Measurements from ENCODE around the gene PITPNM1. TPM values are rescaled to one million over a fixed set of nuclear protein-coding genes. Genes with fewer than 3 reads are reported as not detected.

PITPNM1 gene
- total RNA-seq, 4 donors from 2014 or later, result 7.9 to 89.7 (median 15.2) TPM

GRCh38 chr11:67532889-67533288, 27.7 kb upstream of the PITPNM1 start:
- intact Hi-C loops (cut with DNase I; ENCODE audit: low total_unique reads), result no loop called here
- H3K27me3 ChIP-seq, result no peaks in the 10 kb centered on the region
- no peaks in the 10 kb centered on the region for H3K9me3 ChIP-seq
- no peaks in the 10 kb centered on the region for H3K36me3 ChIP-seq
- H3K4me3 ChIP-seq, result no peak overlapping the region
- H3K27ac ChIP-seq, result no peak overlapping the region
- no peaks in the 10 kb centered on the region for H3K4me1 ChIP-seq
- no peak for TF ChIP-seq POLR2A (IDR thresholded peaks at IDR 0.05)
- TF ChIP-seq, protein P1, sequence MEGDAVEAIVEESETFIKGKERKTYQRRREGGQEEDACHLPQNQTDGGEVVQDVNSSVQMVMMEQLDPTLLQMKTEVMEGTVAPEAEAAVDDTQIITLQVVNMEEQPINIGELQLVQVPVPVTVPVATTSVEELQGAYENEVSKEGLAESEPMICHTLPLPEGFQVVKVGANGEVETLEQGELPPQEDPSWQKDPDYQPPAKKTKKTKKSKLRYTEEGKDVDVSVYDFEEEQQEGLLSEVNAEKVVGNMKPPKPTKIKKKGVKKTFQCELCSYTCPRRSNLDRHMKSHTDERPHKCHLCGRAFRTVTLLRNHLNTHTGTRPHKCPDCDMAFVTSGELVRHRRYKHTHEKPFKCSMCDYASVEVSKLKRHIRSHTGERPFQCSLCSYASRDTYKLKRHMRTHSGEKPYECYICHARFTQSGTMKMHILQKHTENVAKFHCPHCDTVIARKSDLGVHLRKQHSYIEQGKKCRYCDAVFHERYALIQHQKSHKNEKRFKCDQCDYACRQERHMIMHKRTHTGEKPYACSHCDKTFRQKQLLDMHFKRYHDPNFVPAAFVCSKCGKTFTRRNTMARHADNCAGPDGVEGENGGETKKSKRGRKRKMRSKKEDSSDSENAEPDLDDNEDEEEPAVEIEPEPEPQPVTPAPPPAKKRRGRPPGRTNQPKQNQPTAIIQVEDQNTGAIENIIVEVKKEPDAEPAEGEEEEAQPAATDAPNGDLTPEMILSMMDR (IDR thresholded peaks at IDR 0.05), result no peak
- DNase-seq, result no peak

GRCh38 chr11:67530282-67530592, 25.1 kb upstream of the PITPNM1 start:
- Histone ChIP-seq H3K36me3 (no peaks in the 10 kb centered on the region), H3K27me3 (no peaks in the 10 kb centered on the region), H3K9me3 (no peaks in the 10 kb centered on the region), H3K27ac (no peak overlapping the region), H3K4me3 (no peak overlapping the region), H3K4me1 (no peaks in the 10 kb centered on the region)
- intact Hi-C loops (cut with DNase I; ENCODE audit: low total_unique reads), result no loop called here
- no peak for DNase-seq
- TF ChIP-seq, protein P1 (IDR thresholded peaks at IDR 0.05), result no peak
- no peak for TF ChIP-seq POLR2A (IDR thresholded peaks at IDR 0.05)

DNA sequence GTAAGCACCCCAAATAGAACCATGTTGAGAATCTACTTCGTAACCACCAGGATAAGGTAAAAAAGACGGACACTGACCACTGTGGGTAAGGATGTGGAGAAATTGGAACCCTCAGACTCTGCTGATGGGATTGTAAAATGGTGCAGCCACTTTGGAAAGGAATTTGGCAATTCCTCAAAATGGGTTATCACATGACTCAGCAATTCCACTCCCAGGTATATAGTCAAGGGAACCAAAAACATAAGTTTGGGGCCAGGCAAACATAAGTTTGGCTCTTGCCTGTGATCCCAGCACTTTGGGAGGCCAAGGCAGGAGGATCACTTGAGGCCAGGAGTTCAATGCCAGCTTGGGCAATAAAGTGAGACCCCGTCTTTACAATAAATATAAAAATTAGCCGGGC, 23.2 kb upstream of the PITPNM1 start:
- intact Hi-C loops (cut with DNase I; ENCODE audit: low total_unique reads), result no loop called here
- H3K27me3 ChIP-seq, result no peaks in the 10 kb centered on the region
- no peak overlapping the region for H3K27ac ChIP-seq
- TF ChIP-seq POLR2A (IDR thresholded peaks at IDR 0.05), result no peak
- TF ChIP-seq, protein P1 (IDR thresholded peaks at IDR 0.05), result no peak
- H3K4me1 ChIP-seq, result no peaks in the 10 kb centered on the region
- H3K9me3 ChIP-seq, result no peaks in the 10 kb centered on the region
- no peak overlapping the region for H3K4me3 ChIP-seq
- no peaks in the 10 kb centered on the region for H3K36me3 ChIP-seq
- no peak for DNase-seq

GRCh38 chr11:67525275-67525976, 20.3 kb upstream of the PITPNM1 start:
- H3K27ac ChIP-seq, result no peak overlapping the region
- H3K27me3 ChIP-seq, result no peaks in the 10 kb centered on the region
- no peak overlapping the region for H3K4me3 ChIP-seq
- no peaks in the 10 kb centered on the region for H3K9me3 ChIP-seq
- no peaks in the 10 kb centered on the region for H3K4me1 ChIP-seq
- intact Hi-C loops (cut with DNase I; ENCODE audit: low total_unique reads), result no loop called here
- no peak for DNase-seq
- no peaks in the 10 kb centered on the region for H3K36me3 ChIP-seq
- TF ChIP-seq, protein P1 (IDR thresholded peaks at IDR 0.05), result no peak
- TF ChIP-seq POLR2A (IDR thresholded peaks at IDR 0.05), result no peak

DNA sequence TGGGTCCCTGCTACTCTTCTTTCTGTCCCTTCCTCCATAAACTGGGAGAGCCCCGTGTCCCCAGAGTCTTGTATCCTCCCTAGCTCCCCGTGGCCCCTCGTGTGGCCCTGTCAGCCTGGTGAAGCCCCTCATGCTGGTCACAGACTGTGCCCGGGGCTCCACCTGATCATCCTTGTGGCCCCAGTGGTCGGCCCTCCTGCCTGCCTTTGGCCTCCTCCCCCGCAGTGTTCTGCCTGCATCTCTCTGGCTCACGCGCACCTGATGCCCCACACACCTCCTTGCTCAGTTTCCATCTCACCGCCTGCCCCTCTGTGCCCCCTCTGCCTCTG, 19.3 kb upstream of the PITPNM1 start:
- H3K9me3 ChIP-seq, result no peaks in the 10 kb centered on the region
- no peaks in the 10 kb centered on the region for H3K4me1 ChIP-seq
- no peaks in the 10 kb centered on the region for H3K27me3 ChIP-seq
- no peak overlapping the region for H3K4me3 ChIP-seq
- no peak for DNase-seq
- H3K27ac ChIP-seq, result no peak overlapping the region
- H3K36me3 ChIP-seq, result no peaks in the 10 kb centered on the region
- no peak for TF ChIP-seq POLR2A (IDR thresholded peaks at IDR 0.05)
- TF ChIP-seq, protein P1 (IDR thresholded peaks at IDR 0.05), result no peak
- intact Hi-C loops (cut with DNase I; ENCODE audit: low total_unique reads), result no loop called here
